Cardiac muscle cell (in vitro differentiated cells and primary cell): ENCODE measurements around the gene LRGUK. TPM values are rescaled to one million over a fixed set of nuclear protein-coding genes. Genes with fewer than 3 reads are reported as not detected.
A peak's percentile ranks its signal among the peaks of the same experiment; 100 is the strongest.
"Not testable (repeated sequence)": the region's sequence is repeated elsewhere in the genome, so short reads cannot be mapped to it uniquely, and the experiment has no call there.

ENCODE experiments used
- DNase-seq, 2 donors: peaks; one replicate each; pipeline versions ENCODE4 v3.0.0 to v3.0.0-alpha.2; 2010 to 2017; ENCODE audit warnings: low read depth in 1 of 2, low spot score in 1 of 2
- H3K27ac ChIP-seq: fragments of 200-600 bp; sonication (generic); 2 replicates; pipeline ENCODE4 v1.5.1; 2016
- H3K27me3 ChIP-seq: fragments of 200-600 bp; sonication (generic); 2 replicates; pipeline ENCODE4 v1.6.0; 2016; ENCODE audit warnings: control low read depth
- H3K36me3 ChIP-seq: fragments of 200-600 bp; sonication (generic); 2 replicates; pipeline ENCODE4 v1.5.1; 2016; ENCODE audit warnings: control low read depth
- H3K4me1 ChIP-seq: fragments of 200-600 bp; sonication (generic); 2 replicates; pipeline ENCODE4 v1.8.1; 2017; ENCODE audit warnings: low read depth, mild to moderate bottlenecking, mixed run types
- H3K4me3 ChIP-seq: fragments of 200-600 bp; sonication (generic); 2 replicates; pipeline ENCODE4 v1.5.1; 2016; ENCODE audit warnings: mild to moderate bottlenecking
- H3K9me3 ChIP-seq: fragments of 200-600 bp; sonication (generic); 2 replicates; pipeline ENCODE4 v1.5.1; 2017; ENCODE audit warnings: low read depth, mild to moderate bottlenecking, control low read depth
- CTCF ChIP-seq: IDR thresholded peaks from 2 replicates; pipeline ENCODE4 v1.5.1; 2012; ENCODE audit warnings: low read depth, mild to moderate bottlenecking, low read length
- polyA plus RNA-seq: library from polyadenylated mRNA; unstranded; fragments of >200 nt; fragmentation: Nextera tagmentation; extraction: Ambion mirVana; gene quantifications from 2 replicates; pipeline ENCODE4 v1.2.1, GENCODE V29; 2016
- total RNA-seq: library from RNA; depleted of rRNA; stranded (reverse); fragments of >200 nt; gene quantifications from 2 replicates; pipeline ENCODE4 v1.2.3, GENCODE V29; 2016

The LRGUK gene
- total and polyA plus RNA-seq, 2 experiments from 2014 or later = 0.36 TPM; not detected in 1

GRCh38 chr7:134293002-134293740 is 166.0 kb downstream of the LRGUK start:
- no peaks in the 10 kb centered on the region for H3K9me3 ChIP-seq
- H3K36me3 ChIP-seq = peaks cover 33% of the 10 kb centered on the region
- H3K27me3 ChIP-seq = no peaks in the 10 kb centered on the region
- no peaks in the 10 kb centered on the region for H3K4me1 ChIP-seq
- DNase-seq = no peak
- no peak overlapping the region for H3K4me3 ChIP-seq
- H3K27ac ChIP-seq = no peak overlapping the region
- TF ChIP-seq CTCF = no peak

- not testable (repeated sequence) for DNase-seq, H3K9me3 ChIP-seq, H3K4me1 ChIP-seq, H3K4me3 ChIP-seq, H3K27me3 ChIP-seq, H3K27ac ChIP-seq
- H3K36me3 ChIP-seq = peaks cover 60% of the 10 kb centered on the region
Measured at GRCh38 chr7:134295982-134296381, 168.8 kb downstream of the LRGUK start.

GRCh38 chr7:134297489-134297888 is 170.3 kb downstream of the LRGUK start:
- Histone ChIP-seq H3K27ac (no peak overlapping the region), H3K9me3 (no peaks in the 10 kb centered on the region), H3K4me3 (no peak overlapping the region), H3K36me3 (peaks cover 69% of the 10 kb centered on the region), H3K27me3 (no peaks in the 10 kb centered on the region), H3K4me1 (no peaks in the 10 kb centered on the region)
- no peak for DNase-seq
- TF ChIP-seq CTCF = no peak

GRCh38 chr7:134298902-134299683 is 172.0 kb downstream of the LRGUK start:
- Histone ChIP-seq H3K9me3 (no peaks in the 10 kb centered on the region), H3K4me3 (no peak overlapping the region), H3K4me1 (no peaks in the 10 kb centered on the region), H3K36me3 (peaks cover 75% of the 10 kb centered on the region), H3K27me3 (no peaks in the 10 kb centered on the region), H3K27ac (no peak overlapping the region)
- peak in 1 of 2 donors; percentile 25 for DNase-seq
- no peak for TF ChIP-seq CTCF

- no peak for TF ChIP-seq CTCF
- Histone ChIP-seq H3K27ac (no peak overlapping the region), H3K4me1 (no peaks in the 10 kb centered on the region), H3K36me3 (peaks cover 64% of the 10 kb centered on the region), H3K27me3 (no peaks in the 10 kb centered on the region), H3K4me3 (no peak overlapping the region), H3K9me3 (no peaks in the 10 kb centered on the region)
- DNase-seq = no peak
Measured at GRCh38 chr7:134300988-134301387, 173.8 kb downstream of the LRGUK start.

GRCh38 chr7:134301592-134301991 is 174.5 kb downstream of the LRGUK start:
- no peak for TF ChIP-seq CTCF
- Histone ChIP-seq H3K4me3 (no peak overlapping the region), H3K27ac (no peak overlapping the region), H3K36me3 (peaks cover 63% of the 10 kb centered on the region), H3K27me3 (no peaks in the 10 kb centered on the region), H3K9me3 (no peaks in the 10 kb centered on the region), H3K4me1 (no peaks in the 10 kb centered on the region)
- DNase-seq = no peak
